H9 (cell line): ENCODE data around the gene RGL2. TPM values are rescaled to one million over a fixed set of nuclear protein-coding genes. Genes with fewer than 3 reads are reported as not detected.

Experiments used
- DNase-seq: peaks from one replicate; pipeline ENCODE4 v3.0.0-alpha.2; 2017
- H2AFZ ChIP-seq: one replicate; pipeline ENCODE4 v1.6.1; 2013; ENCODE audit warnings: mild to moderate bottlenecking, low read length, control low read depth, moderate library complexity
- H2AK5ac ChIP-seq: 2 replicates; pipeline ENCODE4 v1.6.1; 2013; ENCODE audit warnings: low read length, control low read depth, mixed read lengths; ENCODE audit not compliant: insufficient read length
- H2BK120ac ChIP-seq: one replicate; pipeline ENCODE4 v1.6.1; 2013; ENCODE audit warnings: low read depth, mild to moderate bottlenecking, low read length, control low read depth, inconsistent platforms; ENCODE audit not compliant: poor library complexity, severe bottlenecking
- H2BK12ac ChIP-seq: 2 replicates; pipeline ENCODE4 v1.6.1; 2013; ENCODE audit warnings: low read length, control low read depth, mixed read lengths, low read depth; ENCODE audit not compliant: insufficient read length
- H2BK15ac ChIP-seq: 2 replicates; pipeline ENCODE4 v1.6.1; 2013; ENCODE audit warnings: low read depth, low read length, control low read depth
- H2BK20ac ChIP-seq: one replicate; pipeline ENCODE4 v1.6.1; 2013; ENCODE audit warnings: low read depth, mild to moderate bottlenecking, low read length, control low read depth, inconsistent platforms; ENCODE audit not compliant: poor library complexity, severe bottlenecking
- H2BK5ac ChIP-seq: 2 replicates; pipeline ENCODE4 v1.6.1; 2013; ENCODE audit warnings: low read length, control low read depth, mixed read lengths; ENCODE audit not compliant: insufficient read length
- H3K14ac ChIP-seq: 2 replicates; pipeline ENCODE4 v1.6.1; 2013; ENCODE audit warnings: low read length, control low read depth; ENCODE audit not compliant: insufficient read depth
- H3K18ac ChIP-seq: 2 replicates; pipeline ENCODE4 v1.6.1; 2013; ENCODE audit warnings: low read depth, mild to moderate bottlenecking, mixed read lengths, low read length, control low read depth; ENCODE audit not compliant: insufficient read length
- H3K23ac ChIP-seq: 2 replicates; pipeline ENCODE4 v1.6.1; 2013; ENCODE audit warnings: low read length, control low read depth, mixed read lengths, low read depth; ENCODE audit not compliant: insufficient read length
- H3K23me2 ChIP-seq: 2 replicates; pipeline ENCODE4 v1.6.1; 2013; ENCODE audit warnings: low read depth, mild to moderate bottlenecking, mixed read lengths, low read length, control low read depth; ENCODE audit not compliant: insufficient read length, poor library complexity, severe bottlenecking
- H3K27ac ChIP-seq: 2 replicates; pipeline ENCODE4 v1.5.1; 2013; ENCODE audit warnings: low read length, control low read depth, mixed read lengths, low read depth; ENCODE audit not compliant: insufficient read length
- H3K27me3 ChIP-seq: 2 replicates; pipeline ENCODE4 v1.6.1; 2013; ENCODE audit warnings: low read length, control low read depth, inconsistent platforms; ENCODE audit not compliant: insufficient read depth
- H3K4ac ChIP-seq: 2 replicates; pipeline ENCODE4 v1.6.1; 2013; ENCODE audit warnings: low read depth, mild to moderate bottlenecking, control low read depth, inconsistent platforms, low read length, moderate library complexity
- H3K4me1 ChIP-seq: 2 replicates; pipeline ENCODE4 v1.6.1; 2013; ENCODE audit warnings: low read length, control low read depth, inconsistent platforms; ENCODE audit not compliant: insufficient read depth
- H3K4me2 ChIP-seq: 2 replicates; pipeline ENCODE4 v1.6.1; 2013; ENCODE audit warnings: low read length, control low read depth, mixed read lengths; ENCODE audit not compliant: insufficient read length, insufficient read depth
- H3K56ac ChIP-seq: 2 replicates; pipeline ENCODE4 v1.6.1; 2013; ENCODE audit warnings: low read depth, mild to moderate bottlenecking, mixed read lengths, low read length, control low read depth; ENCODE audit not compliant: insufficient read length
- H3K79me1 ChIP-seq: 2 replicates; pipeline ENCODE4 v1.6.1; 2013; ENCODE audit warnings: low read depth, mild to moderate bottlenecking, moderate library complexity, low read length, control low read depth, inconsistent platforms; ENCODE audit not compliant: insufficient read depth, poor library complexity, severe bottlenecking
- H3K79me2 ChIP-seq: 2 replicates; pipeline ENCODE4 v1.6.1; 2013; ENCODE audit warnings: low read length, control low read depth, inconsistent platforms; ENCODE audit not compliant: insufficient read depth
- H3K9ac ChIP-seq: 2 replicates; pipeline ENCODE4 v1.6.1; 2013; ENCODE audit warnings: low read length, control low read depth, mixed read lengths; ENCODE audit not compliant: insufficient read length; ENCODE audit errors: extremely low read depth
- H3K9me3 ChIP-seq: one replicate; pipeline ENCODE4 v1.6.1; 2013; ENCODE audit warnings: low read depth, low read length, inconsistent platforms; ENCODE audit not compliant: control insufficient read depth
- H3T11ph ChIP-seq: one replicate; pipeline ENCODE4 v1.6.1; 2013; ENCODE audit warnings: mild to moderate bottlenecking, low read length, control low read depth, inconsistent platforms
- H4K20me1 ChIP-seq: one replicate; pipeline ENCODE4 v1.6.1; 2013; ENCODE audit not compliant: control insufficient read depth, insufficient read length, insufficient read depth
- H4K5ac ChIP-seq: 2 replicates; pipeline ENCODE4 v1.6.1; 2013; ENCODE audit warnings: low read depth, mild to moderate bottlenecking, mixed read lengths, low read length, control low read depth; ENCODE audit not compliant: insufficient read length
- H4K8ac ChIP-seq: replicated peaks from 2 replicates; pipeline ENCODE4 v1.6.1; 2013; ENCODE audit warnings: low read length, control low read depth, mixed read lengths, low read depth; ENCODE audit not compliant: insufficient read length
- H4K91ac ChIP-seq: 2 replicates; pipeline ENCODE4 v1.6.1; 2013; ENCODE audit warnings: low read depth, mild to moderate bottlenecking, moderate library complexity, mixed read lengths, low read length, control low read depth; ENCODE audit not compliant: insufficient read length
- H3K27ac Mint-ChIP-seq, 3 experiments: 2 replicates in 2 of 3; 3 replicates in 1 of 3; pipeline ENCODE4 v1.8.0; 2020 to 2021; ENCODE audit warnings: mixed read lengths in 3 of 3, mild to moderate bottlenecking in 1 of 3, moderate library complexity in 1 of 3
- H3K27me3 Mint-ChIP-seq: 2 replicates; pipeline ENCODE4 v1.8.0; 2021; ENCODE audit warnings: low read depth, mild to moderate bottlenecking, moderate library complexity, mixed read lengths
- H3K36me3 Mint-ChIP-seq, 3 experiments: 2 replicates in 2 of 3; 3 replicates in 1 of 3; pipeline ENCODE4 v1.8.0; 2020 to 2021; ENCODE audit warnings: low read depth in 3 of 3, mixed read lengths in 3 of 3; ENCODE audit not compliant: insufficient read depth in 1 of 3
- H3K4me1 Mint-ChIP-seq, 2 experiments: 2 replicates each; pipeline ENCODE4 v1.8.0; 2020; ENCODE audit warnings: mixed read lengths in 2 of 2
- H3K4me3 Mint-ChIP-seq, 2 experiments: 2 replicates in 1 of 2; 3 replicates in 1 of 2; pipeline ENCODE4 v1.8.0; 2020 to 2021; ENCODE audit warnings: mild to moderate bottlenecking in 2 of 2, mixed read lengths in 2 of 2, moderate library complexity in 1 of 2
- H3K9me3 Mint-ChIP-seq, 2 experiments: 2 replicates in 1 of 2; 3 replicates in 1 of 2; pipeline ENCODE4 v1.8.0; 2020; ENCODE audit warnings: mild to moderate bottlenecking in 2 of 2, mixed read lengths in 2 of 2, moderate library complexity in 1 of 2
- CTCF ChIP-seq: fragments of 200-600 bp; sonication (generic); conservative IDR thresholded peaks from 3 replicates; pipeline ENCODE4 v1.8.0; 2021; ENCODE audit warnings: antibody characterized with exemption, mild to moderate bottlenecking
- WGBS: extraction: QIAGEN DNeasy Blood & Tissue Kit; methylation state at CpG from one replicate; pipeline ENCODE4 v1.1.7; 2013; ENCODE audit warnings: missing lambda C conversion rate, low lambda C conversion rate, mixed read lengths; ENCODE audit not compliant: insufficient read length; ENCODE audit errors: extremely low coverage; 5-methylcytosine and 5-hydroxymethylcytosine counted together
- total RNA-seq: library from RNA; stranded (reverse); gene quantifications from 2 replicates; pipeline ENCODE4 v1.2.1, GENCODE V29; 2021

The RGL2 gene
- total RNA-seq, 1 experiment from 2014 or later = 74.3 TPM

GRCh38 chr6:33339193-33339592 lies 40.5 kb upstream of the RGL2 start:
- H3K18ac ChIP-seq = no peak overlapping the region
- H3K4me2 ChIP-seq = no peak overlapping the region
- H2BK5ac ChIP-seq = no peak overlapping the region
- DNase-seq = no peak
- no peak overlapping the region for H3K14ac ChIP-seq
- no peak overlapping the region for H4K91ac ChIP-seq
- Mint-ChIP-seq H3K9me3 (no peaks in the 10 kb centered on the region), H3K4me1 (no peaks in the 10 kb centered on the region), H3K36me3 (no peaks in the 10 kb centered on the region), H3K27ac (no peak overlapping the region), H3K4me3 (no peak overlapping the region), H3K27me3 (no peaks in the 10 kb centered on the region)
- H4K20me1 ChIP-seq = no peaks in the 10 kb centered on the region
- no peaks in the 10 kb centered on the region for H3K9me3 ChIP-seq
- H2BK15ac ChIP-seq = no peak overlapping the region
- WGBS = no CpG with 5 or more reads among the region's 6 CpGs
- H3K23ac ChIP-seq = no peak overlapping the region
- no peak overlapping the region for H3K56ac ChIP-seq
- H3K4me1 ChIP-seq = no peaks in the 10 kb centered on the region
- no peak overlapping the region for H2BK20ac ChIP-seq
- H2BK12ac ChIP-seq = no peak overlapping the region
- H3K27me3 ChIP-seq = no peaks in the 10 kb centered on the region
- H3K79me1 ChIP-seq = no peaks in the 10 kb centered on the region
- H4K5ac ChIP-seq = no peak overlapping the region
- no peak for TF ChIP-seq CTCF
- H2BK120ac ChIP-seq = no peak overlapping the region
- no peaks in the 10 kb centered on the region for H3K23me2 ChIP-seq
- H4K8ac ChIP-seq = no peak overlapping the region
- H3K4ac ChIP-seq = no peak overlapping the region
- no peaks in the 10 kb centered on the region for H3K79me2 ChIP-seq
- no peak overlapping the region for H3K27ac ChIP-seq
- H3K9ac ChIP-seq = no peak overlapping the region
- no peak overlapping the region for H2AFZ ChIP-seq
- H2AK5ac ChIP-seq = no peak overlapping the region
- H3T11ph ChIP-seq = no peak overlapping the region
